Measurements from ENCODE around the gene MAN2A1. TPM values are rescaled to one million over a fixed set of nuclear protein-coding genes. Genes with fewer than 3 reads are reported as not detected.

Gene MAN2A1
- polyA plus RNA-seq, 3 donors = 17.0 to 23.0 (median 20.1) TPM

- H3K27me3 Mint-ChIP-seq (ENCODE audit: low read depth in 3 of 3) = no peaks in the 10 kb centered on the region
- H3K9me3 Mint-ChIP-seq = peaks cover 0 to 5% (median 0%) of the 10 kb centered on the region in 7 donors
- Histone ChIP-seq H4K20me1 (ENCODE audit: insufficient read depth, low read length) (no peaks in the 10 kb centered on the region), H3K4me2 (replicated peaks; ENCODE audit: extremely low read depth, low read length, poor library complexity, severe bottlenecking) (no peak overlapping the region), H2AFZ (ENCODE audit: insufficient read depth, low read depth, low read length, poor library complexity, severe bottlenecking) (no peak overlapping the region), H3K27ac (ENCODE audit: low read depth in 1 of 2, low read length in 2 of 2) (no peak overlapping the region), H3K4me1 (ENCODE audit: control insufficient read depth in 1 of 2, insufficient read depth in 2 of 2, low read length in 2 of 2) (no peaks in the 10 kb centered on the region), H3K36me3 (replicated peaks in 1 of 2; ENCODE audit: control insufficient read depth in 1 of 2, insufficient read depth in 2 of 2, low read length in 2 of 2) (peaks cover 81 to 97% of the 10 kb centered on the region in 2 donors), H3K9ac (ENCODE audit: insufficient read depth, low read length, poor library complexity, severe bottlenecking) (no peak overlapping the region), H3K4me3 (replicated peaks in 1 of 3; ENCODE audit: low read depth in 2 of 3, low read length in 3 of 3) (no peak overlapping the region), H3K9me3 (replicated peaks in 1 of 2; ENCODE audit: control insufficient read depth in 1 of 2, insufficient read depth in 1 of 2, low read length in 2 of 2) (no peaks in the 10 kb centered on the region), H3K79me2 (ENCODE audit: insufficient read depth, low read length) (no peaks in the 10 kb centered on the region), H3K27me3 (ENCODE audit: control insufficient read depth in 2 of 2, insufficient read depth in 2 of 2, low read length in 2 of 2) (no peaks in the 10 kb centered on the region)
- WGBS (ENCODE audit: insufficient coverage) = no CpG with 5 or more reads among the region's 1 CpG
- TF ChIP-seq CTCF (IDR thresholded peaks at IDR 0.05) = no peak
- DNase-seq = no peak
- peaks cover 79 to 80% of the 10 kb centered on the region in 2 donors for H3K36me3 Mint-ChIP-seq
- H3K4me3 Mint-ChIP-seq = no peak overlapping the region
- H3K27ac Mint-ChIP-seq = peak overlapping the region in 1 of 7 donors; percentile 70
- intact Hi-C loops (cut with micrococcal nuclease) = no loop called here
- no peaks in the 10 kb centered on the region for H3K4me1 Mint-ChIP-seq
Observed at GRCh38 chr5:109852371-109853155, 162.8 kb downstream of the MAN2A1 start.

GRCh38 chr5:109853377-109853776 lies 163.7 kb downstream of the MAN2A1 start:
- no peak for TF ChIP-seq CTCF (IDR thresholded peaks at IDR 0.05)
- Mint-ChIP-seq H3K4me3 (no peak overlapping the region), H3K4me1 (no peaks in the 10 kb centered on the region), H3K36me3 (peaks cover 78% of the 10 kb centered on the region in 2 donors), H3K27me3 (ENCODE audit: low read depth in 3 of 3) (no peaks in the 10 kb centered on the region), H3K9me3 (peaks cover 0 to 3% (median 0%) of the 10 kb centered on the region in 7 donors), H3K27ac (no peak overlapping the region)
- Histone ChIP-seq H3K9me3 (replicated peaks in 1 of 2; ENCODE audit: control insufficient read depth in 1 of 2, insufficient read depth in 1 of 2, low read length in 2 of 2) (no peaks in the 10 kb centered on the region), H3K4me3 (replicated peaks in 1 of 3; ENCODE audit: low read depth in 2 of 3, low read length in 3 of 3) (no peak overlapping the region), H3K4me2 (replicated peaks; ENCODE audit: extremely low read depth, low read length, poor library complexity, severe bottlenecking) (no peak overlapping the region), H3K79me2 (ENCODE audit: insufficient read depth, low read length) (no peaks in the 10 kb centered on the region), H3K36me3 (replicated peaks in 1 of 2; ENCODE audit: control insufficient read depth in 1 of 2, insufficient read depth in 2 of 2, low read length in 2 of 2) (peaks cover 82 to 97% of the 10 kb centered on the region in 2 donors), H3K27ac (ENCODE audit: low read depth in 1 of 2, low read length in 2 of 2) (no peak overlapping the region), H3K4me1 (ENCODE audit: control insufficient read depth in 1 of 2, insufficient read depth in 2 of 2, low read length in 2 of 2) (no peaks in the 10 kb centered on the region), H3K9ac (ENCODE audit: insufficient read depth, low read length, poor library complexity, severe bottlenecking) (no peak overlapping the region), H2AFZ (ENCODE audit: insufficient read depth, low read depth, low read length, poor library complexity, severe bottlenecking) (no peak overlapping the region), H3K27me3 (ENCODE audit: control insufficient read depth in 2 of 2, insufficient read depth in 2 of 2, low read length in 2 of 2) (no peaks in the 10 kb centered on the region), H4K20me1 (ENCODE audit: insufficient read depth, low read length) (no peaks in the 10 kb centered on the region)
- DNase-seq = no peak
- intact Hi-C loops (cut with micrococcal nuclease) = no loop called here
- 63% methylated on average over 2 of the region's 3 CpGs for WGBS (ENCODE audit: insufficient coverage)
